ENCODE results near the gene RELB.
"Not testable (repeated sequence)": the region's sequence is repeated elsewhere in the genome, so short reads cannot be mapped to it uniquely, and the experiment has no call there.

Gene RELB

GRCh38 chr19:44960906-44961728 is 40.1 kb upstream of the RELB start:
- Histone ChIP-seq H3K36me3 (ENCODE audit: insufficient read depth, low read length) (peaks cover 21% of the 10 kb centered on the region; the same call in 1 of the 2 replicates), H3K27ac (no peak overlapping the region), H3K4me3 (no peak overlapping the region), H3K9ac (ENCODE audit: insufficient read length) (no peak overlapping the region), H3K9me3 (ENCODE audit: low read depth, low read length) (no peaks in the 10 kb centered on the region)
- no peak for DNase-seq (ENCODE audit: low read depth, low spot score)
- TF ChIP-seq FOXP2 (optimal IDR thresholded peaks at IDR 0.05; ENCODE audit: control extremely low read depth, extremely low read length, insufficient read depth): no peak

GRCh38 chr19:44961821-44962220 is 39.4 kb upstream of the RELB start:
- no peaks in the 10 kb centered on the region for H3K9me3 ChIP-seq (ENCODE audit: low read depth, low read length)
- no peak for DNase-seq (ENCODE audit: low read depth, low spot score)
- no peak overlapping the region for H3K27ac ChIP-seq
- no peak for TF ChIP-seq POLR2AphosphoS5 (IDR thresholded peaks at IDR 0.05; ENCODE audit: borderline replicate concordance, low read depth, low read length)
- TF ChIP-seq FOXP2 (optimal IDR thresholded peaks at IDR 0.05; ENCODE audit: control extremely low read depth, extremely low read length, insufficient read depth): no peak
- no peak for TF ChIP-seq EZH2 (IDR thresholded peaks at IDR 0.05)
- H3K36me3 ChIP-seq (ENCODE audit: insufficient read depth, low read length): peaks cover 21% of the 10 kb centered on the region; the same call in 1 of the 2 replicates
- H3K4me3 ChIP-seq: no peak overlapping the region
- H3K9ac ChIP-seq (ENCODE audit: insufficient read length): no peak overlapping the region

- Histone ChIP-seq H3K4me3 (no peak overlapping the region), H3K27ac (0 out of 2 replicates have a peak overlapping the region, but pooled peaks have one; percentile 31), H3K9ac (ENCODE audit: insufficient read length) (no peak overlapping the region), H3K9me3 (ENCODE audit: low read depth, low read length) (no peaks in the 10 kb centered on the region), H3K36me3 (ENCODE audit: insufficient read depth, low read length) (peaks cover 19% of the 10 kb centered on the region)
- TF ChIP-seq POLR2AphosphoS5 (IDR thresholded peaks at IDR 0.05; ENCODE audit: borderline replicate concordance, low read depth, low read length) (no peak), FOXP2 (optimal IDR thresholded peaks at IDR 0.05; ENCODE audit: control extremely low read depth, extremely low read length, insufficient read depth) (no peak), EZH2 (IDR thresholded peaks at IDR 0.05) (no peak)
- no peak for DNase-seq (ENCODE audit: low read depth, low spot score)
Observed at GRCh38 chr19:44968118-44968517, 33.1 kb upstream of the RELB start.

GRCh38 chr19:44968670-44969069 is 32.6 kb upstream of the RELB start:
- DNase-seq (ENCODE audit: low read depth, low spot score): no peak
- Histone ChIP-seq H3K36me3 (ENCODE audit: insufficient read depth, low read length) (peaks cover 22% of the 10 kb centered on the region), H3K4me3 (no peak overlapping the region), H3K9me3 (ENCODE audit: low read depth, low read length) (no peaks in the 10 kb centered on the region), H3K27ac (no peak overlapping the region), H3K9ac (ENCODE audit: insufficient read length) (no peak overlapping the region)
- no peak for TF ChIP-seq POLR2AphosphoS5 (IDR thresholded peaks at IDR 0.05; ENCODE audit: borderline replicate concordance, low read depth, low read length)
- TF ChIP-seq EZH2 (IDR thresholded peaks at IDR 0.05): no peak
- no peak for TF ChIP-seq FOXP2 (optimal IDR thresholded peaks at IDR 0.05; ENCODE audit: control extremely low read depth, extremely low read length, insufficient read depth)

- TF ChIP-seq POLR2AphosphoS5 (IDR thresholded peaks at IDR 0.05; ENCODE audit: borderline replicate concordance, low read depth, low read length): no peak
- TF ChIP-seq FOXP2 (optimal IDR thresholded peaks at IDR 0.05; ENCODE audit: control extremely low read depth, extremely low read length, insufficient read depth): no peak
- no peak for TF ChIP-seq EZH2 (IDR thresholded peaks at IDR 0.05)
- Histone ChIP-seq H3K27ac (no peak overlapping the region), H3K9me3 (ENCODE audit: low read depth, low read length) (no peaks in the 10 kb centered on the region), H3K9ac (ENCODE audit: insufficient read length) (no peak overlapping the region), H3K36me3 (ENCODE audit: insufficient read depth, low read length) (peaks cover 28% of the 10 kb centered on the region), H3K4me3 (no peak overlapping the region)
- no peak for DNase-seq (ENCODE audit: low read depth, low spot score)
Observed at GRCh38 chr19:44969437-44969836, 31.8 kb upstream of the RELB start.

GRCh38 chr19:44971451-44971850 is 29.8 kb upstream of the RELB start:
- peaks cover 38% of the 10 kb centered on the region for H3K36me3 ChIP-seq (ENCODE audit: insufficient read depth, low read length)
- not testable (repeated sequence) for H3K27ac ChIP-seq; H3K9ac ChIP-seq (ENCODE audit: insufficient read length); H3K4me3 ChIP-seq; DNase-seq (ENCODE audit: low read depth, low spot score); H3K9me3 ChIP-seq (ENCODE audit: low read depth, low read length)

GRCh38 chr19:44972802-44973201 is 28.5 kb upstream of the RELB start:
- H3K9me3 ChIP-seq (ENCODE audit: low read depth, low read length): no peaks in the 10 kb centered on the region
- peaks cover 51% of the 10 kb centered on the region for H3K36me3 ChIP-seq (ENCODE audit: insufficient read depth, low read length)
- H3K27ac ChIP-seq: no peak overlapping the region
- no peak overlapping the region for H3K4me3 ChIP-seq
- TF ChIP-seq POLR2AphosphoS5 (IDR thresholded peaks at IDR 0.05; ENCODE audit: borderline replicate concordance, low read depth, low read length) (no peak), EZH2 (IDR thresholded peaks at IDR 0.05) (no peak), FOXP2 (optimal IDR thresholded peaks at IDR 0.05; ENCODE audit: control extremely low read depth, extremely low read length, insufficient read depth) (no peak)
- no peak for DNase-seq (ENCODE audit: low read depth, low spot score)
- H3K9ac ChIP-seq (ENCODE audit: insufficient read length): no peak overlapping the region

- H3K27ac ChIP-seq: no peak overlapping the region
- no peak for TF ChIP-seq EZH2 (IDR thresholded peaks at IDR 0.05)
- no peak for TF ChIP-seq POLR2AphosphoS5 (IDR thresholded peaks at IDR 0.05; ENCODE audit: borderline replicate concordance, low read depth, low read length)
- TF ChIP-seq FOXP2 (optimal IDR thresholded peaks at IDR 0.05; ENCODE audit: control extremely low read depth, extremely low read length, insufficient read depth): no peak
- no peaks in the 10 kb centered on the region for H3K9me3 ChIP-seq (ENCODE audit: low read depth, low read length)
- no peak overlapping the region for H3K9ac ChIP-seq (ENCODE audit: insufficient read length)
- DNase-seq (ENCODE audit: low read depth, low spot score): no peak
- no peak overlapping the region for H3K4me3 ChIP-seq
- peaks cover 49% of the 10 kb centered on the region for H3K36me3 ChIP-seq (ENCODE audit: insufficient read depth, low read length)
Observed at GRCh38 chr19:44973982-44974735, 27.1 kb upstream of the RELB start.
